Measurements from ENCODE around the gene PLPPR2. TPM values are rescaled to one million over a fixed set of nuclear protein-coding genes. Genes with fewer than 3 reads are reported as not detected.
"Not testable (repeated sequence)": the region's sequence is repeated elsewhere in the genome, so short reads cannot be mapped to it uniquely, and the experiment has no call there.

The PLPPR2 gene
- total RNA-seq, 1 experiment from 2014 or later: 25.1 TPM

GRCh38 chr19:11339254-11340098 is 15.8 kb upstream of the PLPPR2 start, which contains the start of gene RAB3D:
Gene RAB3D (minus strand): TSS chr19:11339657. CDS start chr19:11337399, 2,258 bp downstream.
- DNase-seq (ENCODE audit: low read depth): peak; percentile 74

GRCh38 chr19:11340099-11340467 is 15.1 kb upstream of the PLPPR2 start:
- not testable (repeated sequence) for DNase-seq (ENCODE audit: low read depth)

- DNase-seq (ENCODE audit: low read depth): no peak
Measured at GRCh38 chr19:11342429-11342828, 12.8 kb upstream of the PLPPR2 start.

GRCh38 chr19:11345122-11345803 is 10.0 kb upstream of the PLPPR2 start:
- DNase-seq (ENCODE audit: low read depth): no peak

GRCh38 chr19:11346104-11346940 is 8.9 kb upstream of the PLPPR2 start, which contains the start of the genes CCDC159 and TMEM205:
Gene CCDC159 (plus strand): TSS chr19:11346519. CDS start chr19:11346607, 88 bp downstream.
Gene TMEM205 (minus strand): TSS chr19:11346268. CDS start chr19:11345619, 649 bp downstream.
- peak; percentile 100 for DNase-seq (ENCODE audit: low read depth)

GRCh38 chr19:11347546-11348039 is 7.6 kb upstream of the PLPPR2 start:
- DNase-seq (ENCODE audit: low read depth): no peak

- no peak for DNase-seq (ENCODE audit: low read depth)
Measured at GRCh38 chr19:11349171-11349570, 6.1 kb upstream of the PLPPR2 start.

GRCh38 chr19:11354102-11354501 is 1.1 kb upstream of the PLPPR2 start:
- not testable (repeated sequence) for DNase-seq (ENCODE audit: low read depth)

GRCh38 chr19:11356074-11356397 is 804 bp downstream of the PLPPR2 start:
- no peak for DNase-seq (ENCODE audit: low read depth)

GRCh38 chr19:11356676-11357550 is 1.7 kb downstream of the PLPPR2 start:
- no peak for DNase-seq (ENCODE audit: low read depth)

- DNase-seq (ENCODE audit: low read depth): no peak
Measured at GRCh38 chr19:11359421-11359820, 4.2 kb downstream of the PLPPR2 start.

GRCh38 chr19:11361037-11361770 is 6.0 kb downstream of the PLPPR2 start:
- DNase-seq (ENCODE audit: low read depth): no peak

- no peak for DNase-seq (ENCODE audit: low read depth)
Measured at GRCh38 chr19:11361771-11362731, 6.8 kb downstream of the PLPPR2 start.

GRCh38 chr19:11363881-11364280 is 8.6 kb downstream of the PLPPR2 start:
- DNase-seq (ENCODE audit: low read depth): no peak

- DNase-seq (ENCODE audit: low read depth): no peak
Measured at GRCh38 chr19:11364296-11364904, 9.2 kb downstream of the PLPPR2 start.

- no peak for DNase-seq (ENCODE audit: low read depth)
Measured at GRCh38 chr19:11364935-11365334, 9.7 kb downstream of the PLPPR2 start.

- no peak for DNase-seq (ENCODE audit: low read depth)
Measured at GRCh38 chr19:11365557-11366117, 10.4 kb downstream of the PLPPR2 start.

- no peak for DNase-seq (ENCODE audit: low read depth)
Measured at GRCh38 chr19:11367528-11367927, 12.3 kb downstream of the PLPPR2 start.

Measured in LHCN-M2 (cell line).